ENCODE data around the gene ACTR3C.

- TF ChIP-seq, protein P1, sequence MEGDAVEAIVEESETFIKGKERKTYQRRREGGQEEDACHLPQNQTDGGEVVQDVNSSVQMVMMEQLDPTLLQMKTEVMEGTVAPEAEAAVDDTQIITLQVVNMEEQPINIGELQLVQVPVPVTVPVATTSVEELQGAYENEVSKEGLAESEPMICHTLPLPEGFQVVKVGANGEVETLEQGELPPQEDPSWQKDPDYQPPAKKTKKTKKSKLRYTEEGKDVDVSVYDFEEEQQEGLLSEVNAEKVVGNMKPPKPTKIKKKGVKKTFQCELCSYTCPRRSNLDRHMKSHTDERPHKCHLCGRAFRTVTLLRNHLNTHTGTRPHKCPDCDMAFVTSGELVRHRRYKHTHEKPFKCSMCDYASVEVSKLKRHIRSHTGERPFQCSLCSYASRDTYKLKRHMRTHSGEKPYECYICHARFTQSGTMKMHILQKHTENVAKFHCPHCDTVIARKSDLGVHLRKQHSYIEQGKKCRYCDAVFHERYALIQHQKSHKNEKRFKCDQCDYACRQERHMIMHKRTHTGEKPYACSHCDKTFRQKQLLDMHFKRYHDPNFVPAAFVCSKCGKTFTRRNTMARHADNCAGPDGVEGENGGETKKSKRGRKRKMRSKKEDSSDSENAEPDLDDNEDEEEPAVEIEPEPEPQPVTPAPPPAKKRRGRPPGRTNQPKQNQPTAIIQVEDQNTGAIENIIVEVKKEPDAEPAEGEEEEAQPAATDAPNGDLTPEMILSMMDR (conservative IDR thresholded peaks at IDR 0.05; ENCODE audit: low read depth in 2 of 2) = no peak
- TF ChIP-seq NANOG (IDR thresholded peaks at IDR 0.05; ENCODE audit: borderline replicate concordance) (no peak), CREB1 (CRISPR knock-in tag; IDR thresholded peaks at IDR 0.05; ENCODE audit: low read depth) (no peak), JUNB (IDR thresholded peaks at IDR 0.05; ENCODE audit: unreplicated experiment) (no peak), POLR2AphosphoS5 (IDR thresholded peaks at IDR 0.05; ENCODE audit: low read depth) (no peak), EZH2 (IDR thresholded peaks at IDR 0.05; ENCODE audit: low read depth, unreplicated experiment) (no peak), EZH2phosphoT487 (IDR thresholded peaks at IDR 0.05; ENCODE audit: unreplicated experiment) (no peak), ZNF462 (CRISPR knock-in tag; IDR thresholded peaks at IDR 0.05) (no peak), ZNF331 (CRISPR knock-in tag; IDR thresholded peaks at IDR 0.05; ENCODE audit: low read depth) (no peak), ZNF114 (CRISPR knock-in tag; IDR thresholded peaks at IDR 0.05) (no peak)
- TF ChIP-seq, protein P2, sequence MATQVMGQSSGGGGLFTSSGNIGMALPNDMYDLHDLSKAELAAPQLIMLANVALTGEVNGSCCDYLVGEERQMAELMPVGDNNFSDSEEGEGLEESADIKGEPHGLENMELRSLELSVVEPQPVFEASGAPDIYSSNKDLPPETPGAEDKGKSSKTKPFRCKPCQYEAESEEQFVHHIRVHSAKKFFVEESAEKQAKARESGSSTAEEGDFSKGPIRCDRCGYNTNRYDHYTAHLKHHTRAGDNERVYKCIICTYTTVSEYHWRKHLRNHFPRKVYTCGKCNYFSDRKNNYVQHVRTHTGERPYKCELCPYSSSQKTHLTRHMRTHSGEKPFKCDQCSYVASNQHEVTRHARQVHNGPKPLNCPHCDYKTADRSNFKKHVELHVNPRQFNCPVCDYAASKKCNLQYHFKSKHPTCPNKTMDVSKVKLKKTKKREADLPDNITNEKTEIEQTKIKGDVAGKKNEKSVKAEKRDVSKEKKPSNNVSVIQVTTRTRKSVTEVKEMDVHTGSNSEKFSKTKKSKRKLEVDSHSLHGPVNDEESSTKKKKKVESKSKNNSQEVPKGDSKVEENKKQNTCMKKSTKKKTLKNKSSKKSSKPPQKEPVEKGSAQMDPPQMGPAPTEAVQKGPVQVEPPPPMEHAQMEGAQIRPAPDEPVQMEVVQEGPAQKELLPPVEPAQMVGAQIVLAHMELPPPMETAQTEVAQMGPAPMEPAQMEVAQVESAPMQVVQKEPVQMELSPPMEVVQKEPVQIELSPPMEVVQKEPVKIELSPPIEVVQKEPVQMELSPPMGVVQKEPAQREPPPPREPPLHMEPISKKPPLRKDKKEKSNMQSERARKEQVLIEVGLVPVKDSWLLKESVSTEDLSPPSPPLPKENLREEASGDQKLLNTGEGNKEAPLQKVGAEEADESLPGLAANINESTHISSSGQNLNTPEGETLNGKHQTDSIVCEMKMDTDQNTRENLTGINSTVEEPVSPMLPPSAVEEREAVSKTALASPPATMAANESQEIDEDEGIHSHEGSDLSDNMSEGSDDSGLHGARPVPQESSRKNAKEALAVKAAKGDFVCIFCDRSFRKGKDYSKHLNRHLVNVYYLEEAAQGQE (IDR thresholded peaks at IDR 0.05; ENCODE audit: unreplicated experiment) = no peak
Measured at GRCh38 chr7:150313870-150314269, 9.5 kb downstream of the ACTR3C start.
